HG03520 (cell line): Measurements from ENCODE around the gene PCDHGA3.
"Not testable (repeated sequence)": the region's sequence is repeated elsewhere in the genome, so short reads cannot be mapped to it uniquely, and the experiment has no call there.

Source experiments
- ATAC-seq: cut with Tn5 transposase; IDR thresholded peaks from one replicate; pipeline ENCODE4 v1.9.1; 2021; ENCODE audit warnings: mild to moderate bottlenecking, moderate library complexity; ENCODE audit not compliant: unreplicated experiment

PCDHGA3 gene

GRCh38 chr5:141345327-141345726 lies 1.7 kb downstream of the PCDHGA3 start:
- no peak for ATAC-seq

GRCh38 chr5:141346017-141346416 lies 2.4 kb downstream of the PCDHGA3 start:
- not testable (repeated sequence) for ATAC-seq

GRCh38 chr5:141349917-141350619 lies 6.4 kb downstream of the PCDHGA3 start, which contains the start of gene PCDHGB1:
Gene PCDHGB1, plus strand, starts transcription at chr5:141350099. Its CDS starts 162 bp downstream, at chr5:141350261.
- peak; percentile 92 for ATAC-seq

GRCh38 chr5:141351591-141351990 lies 8.0 kb downstream of the PCDHGA3 start:
- ATAC-seq: no peak

DNA sequence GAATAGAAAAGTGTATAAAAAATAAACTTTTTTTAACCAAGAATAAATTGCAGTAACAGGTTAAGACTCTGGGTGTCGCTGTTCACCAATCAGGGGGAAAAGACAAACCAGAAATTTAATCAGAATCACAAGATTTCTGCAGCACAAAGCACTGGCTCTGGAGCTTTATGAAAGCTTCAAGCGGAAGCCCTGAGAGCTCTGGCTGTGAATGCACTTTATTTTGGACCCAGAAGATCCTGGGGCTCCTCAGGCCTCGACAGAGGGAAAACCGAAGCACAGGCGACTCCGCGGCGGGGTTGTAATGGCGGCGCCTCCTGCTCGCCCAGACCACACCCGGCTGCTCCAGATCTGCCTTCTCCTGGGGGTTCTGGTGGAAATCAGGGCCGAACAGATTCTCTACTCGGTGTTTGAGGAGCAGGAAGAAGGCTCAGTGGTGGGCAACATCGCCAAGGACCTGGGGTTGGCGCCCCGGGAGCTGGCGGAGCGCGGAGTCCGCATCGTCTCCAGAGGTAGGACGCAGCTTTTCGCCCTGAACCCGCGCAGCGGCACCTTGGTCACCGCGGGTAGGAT lies 11.4 kb downstream of the PCDHGA3 start, which contains the start of gene PCDHGA4:
Gene PCDHGA4, plus strand, starts transcription at position 122 of the 570 bp plus-strand sequence. Its CDS starts 87 bp downstream, at position 209.
- ATAC-seq: no peak

- no peak for ATAC-seq
These were observed 12.0 kb downstream of the PCDHGA3 start for GRCh38 chr5:141355641-141356040.

DNA sequence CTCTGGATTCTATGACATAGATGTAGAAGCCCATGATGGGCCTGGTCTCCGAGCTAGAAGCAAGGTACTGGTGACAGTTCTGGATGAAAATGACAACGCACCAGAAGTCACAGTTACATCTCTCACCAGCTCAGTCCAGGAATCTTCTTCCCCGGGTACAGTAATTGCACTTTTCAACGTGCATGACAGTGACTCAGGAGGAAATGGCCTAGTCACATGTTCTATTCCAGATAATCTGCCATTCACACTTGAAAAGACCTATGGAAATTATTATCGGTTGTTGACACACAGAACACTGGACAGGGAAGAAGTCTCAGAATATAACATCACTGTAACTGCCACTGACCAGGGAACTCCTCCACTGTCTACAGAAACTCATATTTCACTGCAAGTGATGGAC lies 12.5 kb downstream of the PCDHGA3 start:
- ATAC-seq: no peak

DNA sequence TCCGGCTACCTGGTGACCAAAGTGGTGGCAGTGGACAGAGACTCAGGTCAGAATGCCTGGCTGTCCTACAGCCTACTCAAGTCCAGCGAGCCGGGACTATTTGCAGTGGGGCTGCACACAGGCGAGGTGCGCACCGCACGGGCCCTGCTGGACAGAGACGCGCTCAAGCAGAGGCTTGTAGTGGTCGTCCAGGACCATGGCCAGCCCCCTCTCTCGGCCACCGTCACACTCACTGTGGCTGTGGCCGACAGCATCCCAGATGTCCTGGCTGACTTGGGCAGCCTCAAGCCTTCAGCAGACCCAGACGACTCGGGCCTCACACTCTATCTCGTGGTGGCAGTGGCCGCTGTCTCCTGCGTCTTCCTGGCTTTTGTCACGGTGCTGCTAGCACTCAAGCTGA lies 13.3 kb downstream of the PCDHGA3 start:
- ATAC-seq: no peak

GRCh38 chr5:141359790-141360426 lies 16.3 kb downstream of the PCDHGA3 start, which contains the start of gene PCDHGB2:
Gene PCDHGB2, plus strand, starts transcription at chr5:141359994. Its CDS starts 142 bp downstream, at chr5:141360136.
- ATAC-seq: peak; percentile 46

- no peak for ATAC-seq
These were observed 17.1 kb downstream of the PCDHGA3 start for GRCh38 chr5:141360685-141361084.

- no peak for ATAC-seq
These were observed 19.1 kb downstream of the PCDHGA3 start for GRCh38 chr5:141362719-141363118.

DNA sequence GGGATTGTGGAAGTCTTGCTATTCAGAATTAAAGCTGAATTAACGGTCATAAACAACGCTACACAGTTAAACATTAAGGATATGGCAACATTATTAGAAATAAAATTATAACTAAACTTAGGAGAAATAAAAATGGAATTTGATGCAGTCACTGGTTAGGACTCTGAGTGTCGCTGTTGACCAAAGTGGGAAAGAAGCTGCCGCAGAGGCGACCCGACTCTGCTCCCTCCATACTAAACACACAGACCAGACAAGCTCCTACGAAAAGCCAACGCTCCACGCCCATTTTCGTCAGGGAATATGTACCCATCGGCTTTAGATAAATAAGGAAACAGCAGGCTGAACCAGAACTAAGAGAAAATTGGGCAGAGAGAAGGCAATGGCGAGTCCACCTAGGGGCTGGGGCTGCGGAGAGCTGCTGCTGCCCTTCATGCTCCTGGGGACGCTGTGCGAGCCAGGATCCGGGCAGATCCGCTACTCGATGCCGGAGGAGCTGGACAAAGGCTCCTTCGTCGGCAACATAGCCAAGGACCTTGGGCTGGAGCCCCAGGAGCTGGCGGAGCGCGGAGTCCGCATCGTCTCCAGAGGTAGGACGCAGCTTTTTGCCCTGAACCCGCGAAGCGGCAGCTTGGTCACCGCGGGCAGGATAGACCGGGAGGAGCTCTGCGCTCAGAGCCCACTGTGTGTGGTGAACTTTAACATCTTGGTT lies 20.5 kb downstream of the PCDHGA3 start, which contains the start of gene PCDHGA5:
Gene PCDHGA5, plus strand, starts transcription at position 211 of the 709 bp plus-strand sequence. Its CDS starts 169 bp downstream, at position 380.
- ATAC-seq: no peak

DNA sequence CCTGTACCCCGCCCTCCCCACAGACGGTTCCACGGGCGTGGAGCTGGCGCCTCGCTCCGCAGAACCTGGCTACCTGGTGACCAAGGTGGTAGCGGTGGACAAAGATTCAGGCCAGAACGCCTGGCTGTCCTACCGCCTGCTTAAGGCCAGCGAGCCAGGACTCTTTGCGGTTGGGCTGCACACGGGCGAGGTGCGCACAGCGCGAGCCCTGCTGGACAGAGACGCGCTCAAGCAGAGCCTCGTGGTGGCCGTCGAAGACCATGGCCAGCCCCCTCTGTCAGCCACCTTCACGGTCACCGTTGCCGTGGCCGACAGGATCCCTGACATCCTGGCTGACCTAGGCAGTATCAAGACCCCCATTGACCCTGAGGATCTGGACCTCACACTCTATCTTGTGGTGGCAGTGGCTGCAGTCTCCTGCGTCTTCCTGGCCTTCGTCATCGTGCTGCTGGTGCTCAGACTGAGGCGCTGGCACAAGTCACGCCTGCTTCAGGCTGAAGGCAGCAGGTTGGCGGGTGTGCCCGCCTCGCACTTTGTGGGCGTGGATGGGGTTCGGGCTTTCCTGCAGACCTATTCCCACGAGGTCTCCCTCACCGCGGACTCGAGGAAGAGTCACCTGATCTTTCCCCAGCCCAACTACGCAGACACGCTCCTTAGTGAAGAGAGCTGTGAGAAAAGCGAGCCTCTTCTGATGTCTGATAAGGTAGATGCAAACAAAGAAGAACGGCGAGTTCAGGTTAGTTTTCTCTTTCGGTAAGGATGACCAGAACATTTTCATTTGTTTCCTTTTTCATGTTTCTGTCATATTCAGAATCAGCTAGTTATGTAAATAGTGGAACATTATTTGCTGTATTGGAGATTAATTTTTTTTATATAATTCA lies 22.6 kb downstream of the PCDHGA3 start:
- no peak for ATAC-seq

- ATAC-seq: peak; percentile 98
These were observed 26.6 kb downstream of the PCDHGA3 start, which contains the start of gene PCDHGB3 for GRCh38 chr5:141369994-141370848. Gene PCDHGB3, plus strand, starts transcription at chr5:141370242. Its CDS starts 153 bp downstream, at chr5:141370395.

DNA sequence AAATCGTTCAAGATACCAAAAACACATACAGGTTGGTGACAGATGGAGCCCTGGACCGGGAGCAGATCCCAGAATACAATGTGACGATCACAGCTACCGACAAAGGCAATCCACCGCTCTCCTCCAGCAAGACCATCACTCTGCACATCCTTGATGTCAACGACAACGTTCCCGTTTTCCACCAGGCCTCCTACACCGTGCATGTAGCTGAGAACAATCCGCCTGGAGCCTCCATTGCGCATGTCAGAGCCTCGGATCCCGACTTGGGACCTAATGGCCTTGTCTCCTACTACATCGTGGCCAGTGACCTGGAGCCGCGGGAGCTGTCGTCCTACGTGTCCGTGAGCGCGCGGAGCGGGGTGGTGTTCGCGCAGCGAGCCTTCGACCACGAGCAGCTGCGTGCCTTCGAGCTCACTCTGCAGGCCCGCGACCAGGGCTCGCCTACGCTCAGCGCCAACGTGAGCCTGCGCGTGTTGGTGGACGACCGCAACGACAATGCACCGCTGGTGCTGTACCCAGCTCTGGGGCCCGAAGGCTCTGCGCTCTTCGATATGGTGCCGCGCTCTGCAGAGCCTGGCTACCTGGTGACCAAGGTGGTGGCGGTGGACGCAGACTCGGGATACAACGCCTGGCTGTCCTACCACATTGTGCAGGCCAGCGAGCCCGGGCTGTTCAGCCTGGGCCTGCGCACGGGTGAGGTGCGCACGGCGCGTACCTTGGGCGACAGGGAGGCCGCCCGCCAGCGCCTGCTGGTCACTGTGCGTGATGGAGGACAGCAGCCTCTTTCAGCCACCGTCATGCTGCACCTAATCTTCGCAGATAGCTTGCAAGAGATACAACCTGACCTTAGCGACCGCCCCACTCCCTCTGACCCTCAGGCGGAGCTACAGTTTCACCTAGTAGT lies 28.2 kb downstream of the PCDHGA3 start:
- ATAC-seq: no peak

DNA sequence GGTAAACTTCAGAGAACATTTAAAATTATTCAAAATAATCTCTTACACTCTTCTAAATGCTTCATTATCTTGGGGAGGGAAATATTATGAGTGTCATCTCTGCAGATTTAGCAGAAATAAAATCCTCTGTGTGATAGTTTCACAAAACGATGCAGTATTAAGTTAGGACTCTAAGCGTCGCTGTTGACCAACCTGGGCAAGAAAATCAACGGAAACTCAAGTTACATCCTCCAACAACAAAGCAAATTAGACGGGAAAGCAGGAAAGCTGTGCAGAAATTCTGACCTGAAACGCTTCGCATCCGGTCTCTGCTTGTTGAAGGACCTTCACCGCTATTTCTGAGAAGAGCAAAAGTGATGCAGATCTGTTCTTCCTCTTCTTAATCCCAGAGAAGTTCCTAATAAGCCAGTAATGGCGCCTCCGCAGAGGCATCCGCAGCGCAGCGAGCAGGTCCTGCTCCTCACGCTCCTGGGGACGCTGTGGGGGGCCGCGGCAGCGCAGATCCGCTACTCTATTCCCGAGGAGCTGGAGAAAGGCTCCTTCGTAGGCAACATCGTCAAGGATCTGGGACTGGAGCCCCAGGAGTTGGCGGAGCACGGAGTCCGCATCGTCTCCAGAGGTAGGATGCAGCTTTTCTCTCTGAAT lies 30.2 kb downstream of the PCDHGA3 start, which contains the start of gene PCDHGA6:
Gene PCDHGA6, plus strand, starts transcription at position 219 of the 645 bp plus-strand sequence. Its CDS starts 193 bp downstream, at position 412.
- ATAC-seq: no peak

- no peak for ATAC-seq
These were observed 31.0 kb downstream of the PCDHGA3 start for GRCh38 chr5:141374627-141375026.
